NCI-H345 (cell line): Measurements from ENCODE around the gene SIT1.
A peak's percentile ranks its signal among the peaks of the same experiment; 100 is the strongest.
"Not testable (repeated sequence)": the region's sequence is repeated elsewhere in the genome, so short reads cannot be mapped to it uniquely, and the experiment has no call there.

ENCODE experiments used
- DNase-seq: peaks from one replicate; lab custom pipeline; 2025; lab: John Stamatoyannopoulos, UW

The SIT1 gene

DNA sequence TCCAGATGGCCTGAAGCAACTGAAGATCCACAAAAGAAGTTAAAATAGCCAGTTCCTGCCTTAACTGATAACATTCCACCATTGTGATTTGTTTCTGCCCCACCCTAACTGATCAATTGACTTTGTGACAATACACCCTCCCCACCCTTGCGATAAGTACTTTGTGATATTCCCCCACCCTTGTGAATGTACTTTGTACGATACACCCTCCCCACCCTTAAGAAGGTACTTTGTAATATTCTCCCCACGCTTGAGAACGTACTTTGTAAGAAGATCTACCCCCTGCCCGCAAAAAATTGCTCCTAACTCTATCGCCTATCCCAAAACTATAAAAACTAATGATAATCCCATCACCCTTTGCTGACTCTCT, 13.9 kb downstream of the SIT1 start:
- not testable (repeated sequence) for DNase-seq

DNA sequence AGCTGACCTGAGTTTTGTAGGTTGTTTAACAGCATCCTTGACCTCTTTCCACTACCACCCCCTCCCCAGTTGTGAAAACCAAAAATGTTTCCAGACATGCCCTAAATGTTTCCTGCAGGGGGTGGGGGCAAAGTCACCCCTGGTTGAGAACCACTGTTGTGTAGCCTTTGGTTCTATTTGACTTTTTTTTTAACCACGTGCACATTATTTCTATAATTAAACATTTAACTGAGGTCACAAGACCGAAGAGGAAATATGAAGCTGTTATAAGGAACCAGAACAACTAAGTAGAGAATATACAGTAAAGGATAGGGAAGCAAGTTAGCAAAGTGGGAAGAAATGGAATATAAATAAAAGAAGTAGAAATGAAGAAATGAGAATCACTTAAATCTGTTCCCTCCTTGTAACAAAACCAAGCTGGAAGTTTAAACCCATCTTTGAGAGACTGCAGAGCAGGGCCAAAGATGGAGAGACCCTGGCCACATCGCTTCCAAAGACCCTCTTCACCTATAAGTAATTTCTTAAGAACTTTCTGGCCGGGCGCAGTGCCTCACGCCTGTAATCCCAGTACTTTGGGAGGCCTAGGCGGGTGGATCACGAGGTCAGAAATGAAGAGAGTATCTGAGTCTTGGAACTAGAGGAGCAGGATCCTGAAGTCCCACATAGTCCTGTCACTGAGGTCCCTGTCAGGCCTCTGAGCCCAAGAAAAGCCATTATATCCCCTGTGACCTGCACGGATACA, 14.4 kb downstream of the SIT1 start:
- DNase-seq = no peak

DNA sequence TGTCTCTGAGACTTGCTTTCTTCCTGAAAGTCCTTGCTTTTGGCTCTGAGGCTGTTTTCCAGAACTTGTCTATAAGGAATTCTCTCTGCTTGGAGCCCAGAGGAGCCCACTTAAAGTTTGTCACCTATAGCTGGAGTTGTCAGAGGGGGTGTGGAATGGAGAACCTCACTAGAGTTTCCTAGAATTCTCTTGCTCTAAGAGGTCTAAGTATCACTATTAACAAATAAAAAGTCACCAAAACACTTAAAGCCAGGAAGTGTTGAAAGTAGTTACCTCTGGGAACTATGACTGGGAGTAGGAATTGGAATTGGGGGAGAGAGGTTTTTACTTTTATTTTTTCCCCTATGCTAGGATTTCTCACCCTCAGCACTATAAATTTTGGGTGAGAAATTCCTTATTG, 15.0 kb downstream of the SIT1 start:
- no peak for DNase-seq

DNA sequence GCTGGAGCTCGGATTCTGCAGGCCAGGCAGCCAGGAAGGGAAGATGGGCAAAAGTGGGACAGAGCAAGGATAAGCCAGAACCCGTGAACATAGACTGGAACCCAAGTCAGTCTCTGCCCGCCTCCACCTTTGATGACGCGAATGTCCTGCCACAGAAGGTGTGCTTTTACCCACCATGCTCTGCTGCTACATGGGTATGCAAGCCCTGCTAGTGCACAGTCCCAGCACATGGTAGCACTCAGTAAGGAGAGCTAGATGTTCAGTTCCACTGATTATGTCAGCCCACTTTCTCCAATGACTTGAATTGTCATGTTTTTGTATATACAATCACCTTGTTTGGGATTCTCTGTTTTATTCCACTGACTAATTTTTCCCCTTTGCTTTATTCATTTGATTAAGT, 21.1 kb downstream of the SIT1 start:
- no peak for DNase-seq

DNA sequence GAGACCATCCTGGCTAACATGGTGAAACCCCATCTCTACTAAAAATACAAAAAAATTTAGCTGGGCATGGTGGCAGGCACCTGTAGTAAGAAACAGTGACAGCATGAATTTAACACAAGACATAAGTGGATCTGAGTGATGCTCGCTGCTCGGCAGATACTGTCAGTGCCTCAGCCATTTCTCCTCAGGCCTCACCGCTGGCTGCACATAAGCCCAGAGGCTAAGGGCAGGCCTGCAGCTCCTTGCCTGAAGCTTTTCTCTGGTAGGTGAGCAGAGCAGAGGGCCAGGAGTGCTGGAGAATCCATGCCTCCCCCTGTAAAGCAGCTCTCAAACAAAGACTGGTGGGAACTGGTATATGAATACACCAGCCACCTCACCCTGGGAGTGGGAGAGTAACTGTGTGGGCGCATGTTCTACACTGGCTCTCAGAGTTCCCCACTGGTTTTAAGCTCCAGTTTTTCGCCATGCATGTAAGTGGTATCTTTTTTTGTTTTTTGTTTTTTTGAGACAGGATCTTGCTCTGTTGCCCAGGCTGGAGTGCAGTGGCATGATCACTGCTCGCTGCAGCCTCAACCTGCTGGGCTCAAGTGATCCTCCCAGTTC, 22.2 kb downstream of the SIT1 start:
- no peak for DNase-seq

DNA sequence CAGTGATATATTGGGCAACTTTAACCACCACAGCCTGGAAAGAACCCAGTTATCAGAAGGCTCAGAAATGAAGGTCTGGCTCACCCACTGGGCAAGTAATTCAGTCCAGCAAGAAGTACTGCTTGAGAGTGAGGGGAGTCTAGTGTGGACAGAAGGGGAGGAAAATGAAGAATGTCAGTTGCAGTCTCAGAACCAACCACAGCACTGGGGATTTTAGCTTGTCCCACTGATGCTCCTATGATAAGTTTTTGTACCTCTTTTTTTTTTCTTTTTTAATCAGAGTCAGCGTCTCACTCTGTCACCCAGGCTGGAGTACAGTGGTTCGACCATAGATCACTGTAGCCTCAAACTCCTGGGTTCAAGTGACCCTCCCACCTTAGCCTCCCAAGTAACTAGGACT, 23.2 kb downstream of the SIT1 start:
- DNase-seq = no peak

DNA sequence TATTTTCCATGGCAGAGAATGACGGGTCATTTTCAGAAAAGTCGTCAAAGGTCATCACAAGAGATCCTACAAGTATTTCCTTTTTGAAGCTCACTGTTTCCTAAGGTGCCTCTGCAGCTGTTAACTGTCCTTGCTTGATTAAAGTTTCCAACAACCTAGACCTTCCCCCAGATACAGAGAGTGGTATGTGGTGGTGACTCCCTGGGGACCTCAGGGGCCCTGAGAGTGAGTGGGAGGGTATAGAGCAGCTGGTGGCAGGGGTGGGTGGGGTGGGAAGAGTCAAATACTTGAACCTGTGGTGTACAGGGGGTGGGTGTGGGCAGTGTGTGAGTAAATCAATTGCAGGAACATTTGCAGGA, 31.0 kb downstream of the SIT1 start:
- no peak for DNase-seq

DNA sequence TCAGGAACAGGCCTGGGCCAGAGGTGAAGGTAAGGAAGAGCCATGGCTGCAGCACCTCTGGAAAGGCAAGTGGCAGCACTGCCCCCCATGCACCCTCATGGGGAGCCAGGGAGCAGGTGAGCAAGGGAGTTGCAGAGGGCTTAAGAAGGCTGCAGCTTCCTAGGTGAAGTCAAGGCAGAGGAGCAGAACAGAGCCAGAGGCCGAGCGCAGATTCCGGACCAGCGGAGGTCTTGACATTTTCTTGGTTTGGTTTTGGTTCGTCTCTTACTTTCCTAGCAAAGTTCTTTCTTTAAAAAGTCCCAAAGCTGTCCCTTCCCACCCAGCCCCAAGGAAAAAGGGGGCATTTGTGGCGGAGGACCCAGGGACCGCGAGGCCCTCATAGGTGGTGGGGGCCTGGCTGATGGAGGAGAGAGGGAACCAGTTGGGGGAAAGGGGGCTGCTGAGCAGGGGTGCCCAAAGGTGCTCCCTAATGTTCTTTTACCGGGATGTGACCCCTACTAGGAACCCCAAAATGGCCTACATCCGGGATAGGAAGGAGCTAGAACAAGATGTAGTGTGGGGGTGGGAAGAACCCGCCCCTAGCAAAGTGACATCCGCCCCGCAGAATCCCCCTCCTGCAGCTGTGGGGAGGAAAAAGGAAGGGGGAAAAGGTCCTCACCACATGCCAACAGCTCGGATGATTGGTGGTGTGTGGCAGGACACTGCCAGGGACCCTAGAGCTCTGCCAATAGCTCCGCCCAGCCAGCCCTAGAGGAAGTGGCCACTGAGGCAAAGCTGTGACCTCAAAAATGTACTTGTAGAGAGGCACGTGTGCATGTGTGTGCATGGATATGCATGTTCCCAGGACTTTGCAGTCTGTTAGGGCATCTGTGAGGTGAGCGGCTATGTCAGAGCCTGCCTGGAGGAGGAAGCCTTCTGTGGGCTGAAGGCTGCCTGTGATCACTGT, 31.6 kb downstream of the SIT1 start:
- DNase-seq = no peak

DNA sequence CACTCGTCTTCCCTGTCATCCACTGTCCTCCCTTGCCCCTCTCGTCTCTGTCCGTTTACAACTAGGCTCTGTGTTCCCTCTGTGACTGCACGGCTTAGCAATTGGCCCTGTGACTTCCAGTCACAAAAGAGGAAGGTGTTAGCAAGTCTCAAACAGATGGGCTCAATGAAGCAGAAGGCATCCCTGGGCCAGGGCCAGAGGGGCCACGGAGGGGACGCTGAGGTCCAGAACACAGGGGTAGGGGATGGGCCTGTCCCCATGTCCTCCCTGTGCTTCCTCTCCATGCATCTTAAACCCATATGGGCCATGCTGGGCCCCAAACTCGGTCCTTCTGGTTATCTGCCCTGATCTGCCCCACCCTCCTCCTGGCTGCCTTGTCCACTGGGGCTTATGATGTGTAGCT, 32.4 kb downstream of the SIT1 start, which contains the start of gene CD72:
CD72 (minus strand) TSS at position 89 of the 403 bp plus-strand sequence. CDS start 110 bp downstream, outside the sequence.
- no peak for DNase-seq

DNA sequence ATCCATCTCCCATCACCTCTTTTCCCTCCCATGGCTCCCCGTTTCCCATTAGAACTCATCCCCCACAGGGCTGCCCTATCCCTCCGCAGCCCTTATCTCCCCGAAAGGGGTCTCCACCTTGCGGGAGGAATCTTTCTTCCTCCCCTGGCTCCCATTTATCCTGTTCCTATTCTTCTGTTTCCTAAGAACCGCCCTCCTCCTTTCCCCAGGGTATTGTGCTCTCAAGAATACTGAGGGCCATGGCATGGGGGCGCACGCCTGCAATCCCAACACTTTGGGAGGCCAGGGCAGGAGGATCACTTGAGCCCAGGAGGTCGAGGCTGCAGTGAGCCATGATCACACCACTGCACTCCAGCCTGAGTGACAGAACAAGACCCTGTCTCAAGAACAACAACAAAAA, 33.2 kb downstream of the SIT1 start:
- DNase-seq = no peak

DNA sequence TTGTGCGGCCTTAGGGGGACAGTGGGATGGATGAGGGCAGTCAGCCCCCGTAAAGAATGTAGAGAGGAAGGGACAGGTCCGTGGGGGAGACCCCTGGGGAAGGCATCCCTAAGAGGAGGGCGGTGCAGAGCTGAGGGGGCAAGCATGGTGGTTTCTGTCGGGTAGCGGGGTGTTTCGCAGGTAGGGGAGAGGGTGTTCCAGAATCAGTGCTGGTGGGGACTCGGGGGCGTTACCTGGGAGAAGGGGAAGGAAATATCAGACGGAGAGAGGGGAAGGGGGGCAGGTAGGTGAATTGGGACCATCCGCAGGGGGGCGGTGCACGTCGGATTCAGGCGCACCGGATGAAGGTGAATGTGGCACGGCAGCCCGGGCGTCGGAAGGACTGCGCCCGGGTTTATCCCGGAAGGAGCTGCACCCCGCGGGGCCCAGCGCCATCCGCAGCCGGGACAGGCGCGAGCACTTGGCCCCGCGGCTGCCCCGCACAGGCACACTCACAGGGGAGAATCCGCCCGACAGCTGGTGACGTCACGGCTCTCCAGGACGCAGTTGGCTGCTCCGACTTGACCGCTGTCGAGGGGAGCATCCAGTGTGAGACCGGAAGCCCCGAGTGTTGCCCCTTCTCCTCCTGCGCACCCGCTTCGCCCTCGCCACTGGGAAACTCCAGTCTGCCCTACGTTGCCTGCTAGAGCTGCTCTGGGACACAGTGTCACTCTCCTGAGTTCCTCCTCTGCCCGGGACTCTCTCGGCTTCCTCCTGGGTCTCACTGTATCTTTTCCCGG, 33.9 kb downstream of the SIT1 start:
- peak; percentile 35 for DNase-seq

DNA sequence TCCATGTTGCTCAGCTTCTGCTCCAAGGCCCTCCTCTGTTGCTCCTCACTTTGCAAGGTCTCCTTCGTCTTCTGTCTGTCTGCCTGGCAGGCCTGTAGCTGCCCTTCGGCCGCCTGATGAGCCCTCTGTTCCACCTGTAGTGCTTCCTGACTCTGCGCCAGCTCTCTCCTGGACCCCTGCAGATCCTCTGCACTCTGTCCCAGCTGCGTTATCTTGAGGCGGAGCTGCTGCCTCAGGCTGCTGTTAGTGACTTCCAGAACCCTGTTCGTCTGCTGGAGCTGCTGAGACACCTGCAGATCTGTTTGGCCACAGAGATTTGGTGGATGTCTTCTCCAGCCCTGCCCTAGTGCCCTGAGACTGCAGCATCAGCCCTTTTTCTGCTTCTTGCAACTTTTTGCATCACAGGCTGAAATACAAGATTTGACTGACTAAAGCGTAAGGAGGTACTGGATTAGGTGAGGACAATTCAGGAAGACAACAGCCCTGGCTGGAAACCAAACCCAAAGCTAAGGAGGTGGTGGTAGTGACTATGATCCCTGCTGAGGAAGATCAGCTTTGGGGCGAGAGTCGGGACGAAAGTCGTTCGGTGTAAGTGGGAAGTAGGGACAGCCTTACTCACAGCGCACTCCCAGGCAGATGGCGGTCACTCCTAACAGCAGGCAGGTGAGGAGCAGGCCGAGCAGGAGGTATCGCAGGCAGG, 34.6 kb downstream of the SIT1 start:
- DNase-seq = peak; percentile 37

DNA sequence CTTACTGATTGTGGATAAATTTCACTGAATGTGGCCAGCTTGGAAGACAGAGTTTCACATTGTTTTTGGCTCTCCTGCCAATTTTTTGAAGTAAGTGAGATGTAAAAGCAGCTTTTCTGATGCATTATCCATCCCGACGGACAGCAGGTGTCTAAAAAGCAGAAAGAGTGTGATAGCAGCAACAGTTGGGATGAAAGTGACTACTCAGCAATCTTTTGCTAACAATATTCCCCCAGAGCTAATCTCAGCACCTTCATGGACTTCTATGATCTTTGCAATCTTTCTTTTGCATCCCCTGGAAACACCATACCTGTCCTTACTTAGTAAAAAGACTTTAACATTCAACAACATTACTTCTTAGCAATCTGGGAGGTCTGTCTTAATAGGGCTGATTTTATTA, 37.9 kb downstream of the SIT1 start:
- DNase-seq = no peak

DNA sequence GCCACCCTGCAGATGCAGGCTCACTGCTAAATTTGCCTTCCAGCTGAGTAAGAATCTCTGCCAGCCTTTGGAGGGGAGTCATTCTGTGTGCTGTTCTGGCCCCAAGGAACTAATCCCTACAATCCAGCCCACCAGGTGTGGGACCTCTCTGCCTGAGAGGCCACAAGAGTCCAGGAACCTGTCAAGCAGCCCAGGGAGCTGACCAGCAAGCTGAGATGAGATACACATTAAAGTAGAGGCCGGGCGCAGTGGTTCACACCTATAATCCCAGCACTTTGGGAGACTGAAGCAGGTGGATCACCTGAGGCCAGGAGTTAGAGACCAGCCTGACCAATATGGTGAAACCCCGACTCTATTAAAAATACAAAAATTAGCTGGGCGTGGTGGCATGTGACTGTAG, 38.7 kb downstream of the SIT1 start:
- not testable (repeated sequence) for DNase-seq

DNA sequence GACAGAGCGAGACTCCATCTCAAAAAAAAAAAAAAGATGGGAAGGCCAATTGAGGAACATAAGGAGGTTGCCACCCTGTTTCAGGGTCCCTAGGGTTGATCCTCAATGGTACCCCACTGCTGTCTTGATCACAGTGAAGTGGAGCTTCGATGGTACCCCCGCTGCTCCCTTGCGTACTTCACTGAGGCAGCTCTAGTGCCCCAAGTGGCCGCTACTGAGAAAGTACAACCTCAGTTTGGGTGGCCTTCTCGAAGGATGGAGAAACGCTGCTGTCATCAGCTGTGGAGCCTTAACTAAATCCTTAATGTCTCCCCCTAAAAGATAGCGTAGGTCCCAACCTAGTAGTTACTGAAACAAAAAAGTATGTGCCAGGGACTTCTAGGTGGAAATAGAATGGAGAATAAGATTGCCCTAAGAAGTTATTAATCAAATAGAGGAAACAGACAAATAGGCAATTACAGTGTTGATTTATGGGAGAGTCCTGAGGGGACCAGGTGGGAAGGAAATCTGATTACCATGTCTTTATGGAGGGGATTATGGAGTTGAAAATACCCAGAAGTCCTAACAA, 39.4 kb downstream of the SIT1 start:
- DNase-seq = peak; percentile 40

DNA sequence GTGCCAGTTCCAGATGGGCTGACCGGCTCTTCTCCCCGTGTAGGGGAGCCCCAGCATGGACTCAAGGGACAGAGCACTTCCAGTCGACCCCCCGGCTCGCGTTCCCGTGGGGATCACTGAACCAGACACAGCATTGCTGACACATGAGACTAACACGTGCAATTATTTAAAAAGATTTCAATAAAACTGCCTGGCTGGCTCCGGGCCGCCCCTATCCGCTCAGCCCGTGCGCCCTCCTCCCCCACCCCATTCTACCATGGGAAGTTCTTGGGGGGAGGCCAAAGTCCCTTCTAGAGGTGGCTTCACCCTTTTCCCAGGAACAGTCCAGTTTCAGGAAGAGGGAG, 40.9 kb downstream of the SIT1 start:
- DNase-seq = no peak

DNA sequence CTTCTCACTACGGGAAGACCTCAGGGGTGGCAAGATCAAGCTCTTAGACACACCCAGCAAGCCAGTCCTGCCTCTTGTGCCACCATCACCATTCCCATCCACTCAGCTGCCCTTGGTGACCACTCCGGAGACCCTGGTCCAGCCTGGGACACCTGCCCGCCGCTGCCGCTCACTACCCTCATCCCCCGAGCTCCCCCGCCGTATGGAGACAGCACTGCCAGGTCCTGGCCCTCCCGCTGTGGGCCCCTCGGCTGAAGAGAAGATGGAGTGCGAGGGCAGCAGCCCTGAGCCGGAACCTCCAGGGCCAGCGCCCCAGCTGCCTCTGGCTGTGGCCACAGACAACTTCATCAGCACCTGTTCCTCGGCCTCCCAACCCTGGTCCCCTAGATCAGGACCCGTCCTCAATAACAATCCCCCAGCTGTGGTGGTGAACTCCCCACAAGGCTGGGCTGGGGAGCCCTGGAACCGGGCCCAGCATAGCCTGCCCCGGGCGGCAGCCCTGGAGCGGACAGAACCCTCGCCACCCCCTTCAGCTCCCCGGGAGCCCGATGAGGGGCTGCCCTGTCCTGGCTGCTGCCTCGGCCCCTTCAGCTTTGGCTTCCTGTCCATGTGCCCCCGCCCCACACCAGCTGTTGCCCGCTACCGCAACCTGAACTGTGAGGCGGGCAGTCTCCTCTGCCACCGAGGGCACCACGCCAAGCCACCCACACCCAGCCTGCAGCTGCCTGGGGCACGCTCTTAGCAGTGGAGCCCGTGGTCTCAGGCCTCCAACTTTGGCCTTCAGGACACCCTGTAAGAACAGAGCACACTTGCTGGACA, 41.5 kb downstream of the SIT1 start:
- DNase-seq = no peak

DNA sequence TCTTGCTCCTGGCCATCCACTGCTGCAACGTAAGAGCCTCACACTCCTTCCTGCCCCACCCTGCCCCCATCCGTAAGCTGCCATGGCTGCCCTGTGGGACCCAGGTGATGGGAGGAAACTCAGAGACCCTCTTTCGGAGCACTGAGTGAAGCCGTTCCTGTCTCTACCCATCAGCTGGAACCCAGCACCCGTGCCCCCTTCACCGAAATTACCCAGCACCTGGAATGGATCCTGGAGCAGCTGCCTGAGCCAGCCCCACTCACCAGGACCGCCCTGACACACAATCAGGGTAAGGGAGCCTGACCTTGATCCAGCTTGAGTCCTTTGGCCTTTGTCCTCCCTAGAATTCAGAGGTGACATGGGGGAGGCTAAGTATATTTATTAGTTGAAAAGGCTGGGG, 42.5 kb downstream of the SIT1 start:
- no peak for DNase-seq

DNA sequence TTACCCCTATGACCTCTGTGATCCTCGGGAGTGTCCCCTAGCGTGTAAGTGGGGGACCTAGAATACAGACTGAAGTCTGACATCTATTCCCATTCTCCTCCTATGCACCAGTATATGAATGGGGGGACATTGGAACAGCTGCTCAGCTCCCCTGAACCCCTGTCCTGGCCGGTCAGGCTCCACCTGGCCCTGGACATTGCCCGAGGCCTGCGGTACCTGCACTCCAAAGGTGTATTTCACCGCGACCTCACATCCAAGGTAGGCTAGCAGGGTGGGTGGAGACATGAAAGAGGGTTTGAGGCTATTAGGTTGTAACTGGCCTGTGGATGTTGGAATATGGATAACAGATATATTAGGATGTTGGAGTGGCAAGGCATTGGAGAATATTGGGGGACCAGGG, 44.0 kb downstream of the SIT1 start:
- DNase-seq = no peak

DNA sequence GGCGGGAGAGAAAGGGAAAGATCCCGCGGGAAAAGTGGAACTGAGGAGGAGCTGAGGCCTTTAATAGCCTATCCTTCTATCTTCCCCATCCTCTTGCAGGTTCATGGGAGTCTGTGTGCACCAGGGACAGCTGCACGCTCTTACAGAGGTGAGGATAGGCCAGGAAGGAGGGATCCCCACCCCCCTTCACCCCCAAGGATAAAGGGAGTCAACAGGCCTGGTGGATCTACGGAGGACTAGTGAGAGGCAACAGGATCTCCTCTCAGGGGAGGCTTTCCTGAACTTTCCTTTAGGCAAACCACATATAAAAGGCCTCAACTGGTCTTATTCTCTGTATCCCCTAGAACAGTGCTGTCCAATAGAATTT, 44.6 kb downstream of the SIT1 start:
- DNase-seq = peak; percentile 41
